ENCODE results near the gene SAMD4A. TPM values are rescaled to one million over a fixed set of nuclear protein-coding genes. Genes with fewer than 3 reads are reported as not detected.

The SAMD4A gene
- total RNA-seq, 4 donors from 2014 or later = 17.0 to 39.6 (median 21.3) TPM

DNA sequence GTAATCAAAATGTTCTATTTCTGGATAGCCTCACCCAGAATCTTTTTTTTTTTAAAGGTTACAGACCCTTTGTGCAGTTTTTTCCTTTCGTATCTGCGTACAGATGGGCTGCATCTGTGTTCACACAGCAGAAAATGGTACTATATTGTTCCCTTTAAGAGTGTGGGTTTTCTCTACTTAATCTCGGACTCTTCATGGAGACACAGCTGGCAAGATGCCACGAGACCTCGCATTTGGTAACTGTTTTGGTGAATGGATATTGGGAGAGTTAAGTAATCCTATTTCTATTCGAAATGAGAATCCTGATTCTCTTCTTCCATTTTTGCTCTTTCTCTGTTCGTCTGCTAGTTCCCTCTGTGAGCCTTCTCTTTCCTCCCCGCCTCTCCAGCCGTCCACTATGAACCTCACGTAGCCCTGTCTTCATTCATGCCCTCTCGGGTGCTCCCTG is 85.7 kb downstream of the SAMD4A start:
- no peaks in the 10 kb centered on the region for H3K9me3 ChIP-seq
- no peaks in the 10 kb centered on the region for H3K36me3 ChIP-seq
- TF ChIP-seq POLR2A (IDR thresholded peaks at IDR 0.05) (no peak), CTCF (IDR thresholded peaks at IDR 0.05) (no peak)
- H3K4me3 ChIP-seq = no peak overlapping the region
- peak overlapping the region; percentile 53 to 78 (median 64) for H3K27ac ChIP-seq
- peak in 1 of 3 donors; percentile 53 for DNase-seq
- no peaks in the 10 kb centered on the region for H3K27me3 ChIP-seq
- peaks cover 0 to 10% (median 0%) of the 10 kb centered on the region in 4 donors for H3K4me1 ChIP-seq

DNA sequence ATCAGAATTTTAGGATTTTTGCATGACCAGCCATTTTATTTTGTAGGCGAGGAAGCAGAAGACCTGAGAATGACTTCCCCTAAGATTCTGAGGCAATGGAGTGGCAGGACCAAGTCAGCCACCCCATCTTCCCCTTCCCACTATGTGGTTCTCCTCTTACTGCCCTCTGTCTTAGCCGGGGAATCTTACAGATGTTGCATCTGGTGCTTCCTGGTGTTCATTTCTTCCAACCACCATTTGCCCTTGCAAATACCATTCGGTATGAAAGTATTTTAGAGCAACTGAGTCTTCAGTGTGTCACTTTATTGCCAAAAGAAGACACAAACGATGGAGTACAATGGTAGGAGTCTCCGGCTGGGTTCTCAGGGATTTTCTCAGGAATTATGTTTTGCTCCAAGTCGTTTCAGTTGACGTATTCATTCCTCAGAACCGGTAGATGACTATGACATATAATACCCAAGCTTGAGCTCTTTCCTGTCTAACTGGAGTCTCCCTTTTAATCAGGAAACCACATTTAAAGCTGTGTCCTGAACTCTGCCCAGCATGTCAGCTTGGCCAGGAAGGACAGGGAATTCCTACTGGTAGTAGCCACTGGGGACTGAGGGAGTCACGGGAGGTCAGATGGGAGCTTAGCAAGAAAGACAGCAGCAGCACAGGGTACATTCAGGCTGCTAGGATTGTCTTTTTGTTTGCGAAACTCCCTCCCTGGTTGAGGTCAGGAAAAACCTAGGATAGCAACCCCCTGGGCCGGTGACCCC is 87.0 kb downstream of the SAMD4A start:
- Histone ChIP-seq H3K36me3 (no peaks in the 10 kb centered on the region), H3K27ac (peak overlapping the region in 3 of 4 donors; percentile 21 to 78 (median 42)), H3K4me3 (no peak overlapping the region), H3K27me3 (no peaks in the 10 kb centered on the region), H3K9me3 (no peaks in the 10 kb centered on the region), H3K4me1 (peaks cover 0 to 10% (median 0%) of the 10 kb centered on the region in 4 donors)
- TF ChIP-seq POLR2A (IDR thresholded peaks at IDR 0.05) = no peak
- no peak for TF ChIP-seq CTCF (IDR thresholded peaks at IDR 0.05)
- DNase-seq = no peak

DNA sequence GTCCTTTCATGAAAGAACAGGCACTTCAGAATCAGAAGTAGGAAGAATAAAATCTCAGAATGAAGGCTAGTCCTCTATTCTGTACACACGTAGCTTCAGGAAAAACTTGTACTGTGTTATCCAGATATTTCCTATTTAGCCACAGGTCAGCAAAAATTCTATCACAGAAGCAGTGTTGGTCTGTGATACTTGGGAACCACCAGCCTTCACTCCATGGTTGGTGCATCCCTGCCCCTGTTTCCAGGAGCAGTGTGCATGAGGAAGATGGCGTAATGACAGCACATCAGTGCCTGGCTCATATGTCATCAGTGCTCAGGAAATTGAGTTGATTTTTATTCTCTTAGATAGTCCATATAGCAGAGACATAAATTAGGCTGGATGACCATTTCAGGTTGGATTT is 87.7 kb downstream of the SAMD4A start:
- Histone ChIP-seq H3K36me3 (no peaks in the 10 kb centered on the region), H3K27me3 (no peaks in the 10 kb centered on the region), H3K9me3 (no peaks in the 10 kb centered on the region), H3K4me1 (peaks cover 0 to 10% (median 0%) of the 10 kb centered on the region in 4 donors), H3K27ac (peak overlapping the region in 2 of 4 donors; percentile 42 to 78), H3K4me3 (no peak overlapping the region)
- TF ChIP-seq POLR2A (IDR thresholded peaks at IDR 0.05) (no peak), CTCF (IDR thresholded peaks at IDR 0.05) (no peak)
- no peak for DNase-seq

- H3K4me3 ChIP-seq = no peak overlapping the region
- H3K9me3 ChIP-seq = no peaks in the 10 kb centered on the region
- H3K36me3 ChIP-seq = no peaks in the 10 kb centered on the region
- TF ChIP-seq POLR2A (IDR thresholded peaks at IDR 0.05) (no peak), CTCF (IDR thresholded peaks at IDR 0.05) (no peak)
- DNase-seq = no peak
- H3K27ac ChIP-seq = no peak overlapping the region
- no peaks in the 10 kb centered on the region for H3K4me1 ChIP-seq
- no peaks in the 10 kb centered on the region for H3K27me3 ChIP-seq
These were observed 91.9 kb downstream of the SAMD4A start for GRCh38 chr14:54658836-54659235.

- H3K9me3 ChIP-seq = no peaks in the 10 kb centered on the region
- DNase-seq = no peak
- H3K4me1 ChIP-seq = no peaks in the 10 kb centered on the region
- TF ChIP-seq POLR2A (IDR thresholded peaks at IDR 0.05) = no peak
- no peak for TF ChIP-seq CTCF (IDR thresholded peaks at IDR 0.05)
- no peaks in the 10 kb centered on the region for H3K27me3 ChIP-seq
- no peak overlapping the region for H3K27ac ChIP-seq
- H3K4me3 ChIP-seq = no peak overlapping the region
- H3K36me3 ChIP-seq = no peaks in the 10 kb centered on the region
These were observed 92.4 kb downstream of the SAMD4A start for GRCh38 chr14:54659365-54659764.
